Measurements from ENCODE around the gene ERFL. TPM values are rescaled to one million over a fixed set of nuclear protein-coding genes. Genes with fewer than 3 reads are reported as not detected.
A peak's percentile ranks its signal among the peaks of the same experiment; 100 is the strongest.

ERFL gene
- total RNA-seq, 2 experiments from 2014 or later = 7.7 to 8.9 TPM

DNA sequence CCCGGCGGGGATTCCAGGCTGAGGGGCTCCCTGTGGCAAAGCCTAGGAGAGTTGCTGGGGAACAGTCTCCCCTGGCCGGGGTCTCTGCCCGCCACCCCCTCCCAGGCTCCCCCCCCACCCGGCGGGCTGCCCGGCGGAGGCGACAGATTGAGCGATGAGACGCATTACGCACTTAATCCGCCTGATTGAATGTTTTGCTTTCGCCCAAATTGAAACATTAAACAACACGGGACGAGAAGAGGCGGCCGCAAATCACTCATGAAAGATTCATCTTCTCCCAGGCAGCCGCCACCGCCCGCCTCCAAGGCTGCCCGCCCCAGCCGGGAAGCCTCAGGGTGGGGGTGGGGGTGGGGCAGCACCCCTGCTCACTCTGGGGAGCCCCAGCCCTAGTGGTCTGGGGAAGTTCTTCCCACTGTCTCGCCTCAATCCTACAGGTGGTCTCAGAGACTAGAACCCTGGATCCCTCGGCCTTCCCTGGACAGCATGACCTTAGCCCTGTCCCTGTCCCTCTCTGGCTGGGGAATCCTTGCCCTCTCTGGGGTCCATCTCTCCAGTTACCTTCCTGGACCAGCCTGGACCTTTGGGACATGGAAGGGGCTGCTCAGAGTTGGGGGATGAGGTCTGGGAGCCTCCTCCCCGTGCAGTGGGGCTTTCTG, 7.6 kb upstream of the ERFL start:
- no peak overlapping the region for H3K27ac ChIP-seq (ENCODE audit: low read depth in 1 of 2, low read length in 2 of 2)
- Mint-ChIP-seq H3K4me3 (no peak overlapping the region), H3K36me3 (ENCODE audit: low read depth) (no peaks in the 10 kb centered on the region), H3K27ac (peak overlapping the region; percentile 73), H3K9me3 (no peaks in the 10 kb centered on the region), H3K4me1 (ENCODE audit: low read depth) (peaks cover 51% of the 10 kb centered on the region), H3K27me3 (no peaks in the 10 kb centered on the region)
- CTCF ChIA-PET = interaction anchor here (0.5 to 1.8 kb wide), 3 partner anchors 63 to 100 kb away, joined by 3 to 5 read pairs (median 4); partner anchors contain the start of gene RPS19
- POLR2A ChIA-PET = no interaction called here
- H3K9me3 ChIP-seq (ENCODE audit: control insufficient read depth in 1 of 2, insufficient read depth in 1 of 2, low read length in 2 of 2) = no peaks in the 10 kb centered on the region
- DNase-seq = peak in 2 of 14 experiments; percentile 50 to 54
- intact Hi-C loops (cut with DNase I, micrococcal nuclease) = loop anchor here in 1 of 2 experiments (1.0 kb wide), 2 partner anchors 63 to 77 kb away; no protein-coding TSS in a partner anchor
- no peaks in the 10 kb centered on the region for H3K27me3 ChIP-seq (ENCODE audit: control insufficient read depth in 1 of 2, insufficient read depth in 2 of 2, low read length in 2 of 2)
- no peaks in the 10 kb centered on the region for H3K36me3 ChIP-seq (ENCODE audit: insufficient read depth, low read length)
- H3K4me1 ChIP-seq (ENCODE audit: insufficient read depth, low read length) = peaks cover 47% of the 10 kb centered on the region
- H3K4me3 ChIP-seq (ENCODE audit: low read length) = no peak overlapping the region
- TF ChIP-seq, protein P1, sequence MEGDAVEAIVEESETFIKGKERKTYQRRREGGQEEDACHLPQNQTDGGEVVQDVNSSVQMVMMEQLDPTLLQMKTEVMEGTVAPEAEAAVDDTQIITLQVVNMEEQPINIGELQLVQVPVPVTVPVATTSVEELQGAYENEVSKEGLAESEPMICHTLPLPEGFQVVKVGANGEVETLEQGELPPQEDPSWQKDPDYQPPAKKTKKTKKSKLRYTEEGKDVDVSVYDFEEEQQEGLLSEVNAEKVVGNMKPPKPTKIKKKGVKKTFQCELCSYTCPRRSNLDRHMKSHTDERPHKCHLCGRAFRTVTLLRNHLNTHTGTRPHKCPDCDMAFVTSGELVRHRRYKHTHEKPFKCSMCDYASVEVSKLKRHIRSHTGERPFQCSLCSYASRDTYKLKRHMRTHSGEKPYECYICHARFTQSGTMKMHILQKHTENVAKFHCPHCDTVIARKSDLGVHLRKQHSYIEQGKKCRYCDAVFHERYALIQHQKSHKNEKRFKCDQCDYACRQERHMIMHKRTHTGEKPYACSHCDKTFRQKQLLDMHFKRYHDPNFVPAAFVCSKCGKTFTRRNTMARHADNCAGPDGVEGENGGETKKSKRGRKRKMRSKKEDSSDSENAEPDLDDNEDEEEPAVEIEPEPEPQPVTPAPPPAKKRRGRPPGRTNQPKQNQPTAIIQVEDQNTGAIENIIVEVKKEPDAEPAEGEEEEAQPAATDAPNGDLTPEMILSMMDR (IDR thresholded peaks at IDR 0.05) = no peak
- no peak for ATAC-seq (ENCODE audit: poor library complexity)

DNA sequence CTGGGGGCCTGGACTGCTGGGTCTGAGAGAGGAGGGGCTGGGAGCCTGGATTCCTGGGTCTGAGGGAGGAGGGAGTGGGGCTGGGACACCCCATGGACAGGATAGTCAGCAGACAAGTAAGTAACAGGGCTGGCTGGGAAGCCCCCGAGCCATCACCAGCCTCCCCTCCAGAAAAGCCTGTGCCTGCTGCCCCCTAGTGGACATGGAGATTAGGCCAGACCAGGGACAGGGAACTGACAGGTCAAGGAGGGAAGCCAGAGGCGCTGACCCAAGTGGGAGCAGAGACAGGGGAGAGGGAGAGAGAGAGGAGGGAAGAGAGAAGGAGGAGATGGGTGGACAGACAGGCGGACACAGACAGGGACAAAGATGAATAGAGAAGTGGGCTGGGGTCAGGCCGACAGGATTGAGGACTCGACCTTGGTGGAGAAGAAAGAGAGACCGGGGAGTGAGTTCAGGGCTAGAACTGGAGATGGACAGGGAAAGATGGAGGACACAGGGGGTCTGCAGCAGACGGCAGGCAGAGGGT, 6.7 kb upstream of the ERFL start:
- intact Hi-C loops (cut with DNase I, micrococcal nuclease) = loop anchor here (1.0 to 5.0 kb wide), 3 partner anchors 62 to 76 kb away; no protein-coding TSS in a partner anchor
- POLR2A ChIA-PET = interaction anchor here (1.2 to 1.3 kb wide), 2 partner anchors 60 to 62 kb away, joined by 3 to 5 read pairs; no protein-coding TSS in a partner anchor

DNA sequence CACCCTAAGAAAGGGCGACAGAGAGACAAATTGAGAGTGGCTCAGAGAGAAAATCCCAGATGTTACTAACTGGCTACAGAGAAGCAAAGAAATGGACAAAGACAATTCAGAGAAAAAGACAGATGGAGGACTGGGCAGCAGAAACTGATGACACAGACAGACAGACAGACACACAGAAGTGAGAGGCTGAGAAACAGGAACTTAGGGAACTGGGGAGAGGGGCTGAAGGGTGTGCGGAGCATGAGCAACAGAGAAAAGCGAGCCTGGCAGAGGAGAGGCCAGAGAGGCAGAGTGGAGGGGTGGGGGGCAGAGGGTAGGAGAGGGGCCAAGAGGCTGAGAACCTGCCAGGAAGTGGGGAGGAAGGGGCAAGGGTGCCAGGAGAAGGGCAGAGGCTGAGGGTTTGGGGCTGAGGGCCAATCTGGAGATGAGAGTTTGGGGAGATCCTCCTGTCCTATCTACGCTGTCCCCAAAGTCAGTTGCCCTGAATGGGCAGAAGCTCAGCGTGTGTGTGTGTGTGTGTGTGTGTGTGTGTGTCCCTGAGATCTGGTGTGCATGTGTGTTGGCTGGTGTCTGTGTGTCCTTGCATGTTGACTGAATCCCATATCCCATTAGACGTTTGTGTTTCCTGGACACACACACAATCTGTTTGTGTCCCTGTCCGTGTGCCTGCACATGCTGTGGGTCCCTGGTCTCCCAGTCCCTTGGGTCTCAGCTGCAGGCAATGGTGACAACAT, 5.6 kb upstream of the ERFL start:
- peak overlapping the region; percentile 73 for H3K27ac Mint-ChIP-seq
- no peak for ATAC-seq (ENCODE audit: poor library complexity)
- peaks cover 54% of the 10 kb centered on the region for H3K4me1 ChIP-seq (ENCODE audit: insufficient read depth, low read length)
- no peaks in the 10 kb centered on the region for H3K36me3 ChIP-seq (ENCODE audit: insufficient read depth, low read length)
- no peaks in the 10 kb centered on the region for H3K9me3 Mint-ChIP-seq
- H3K4me3 ChIP-seq (ENCODE audit: low read length) = no peak overlapping the region
- ChIA-PET CTCF (interaction anchor here (0.6 to 1.3 kb wide), 2 partner anchors 12 to 438 kb away, joined by 3 to 5 read pairs; no protein-coding TSS in a partner anchor), POLR2A (interaction anchor here (1.2 to 1.3 kb wide), 2 partner anchors 59 to 61 kb away, joined by 3 to 5 read pairs; no protein-coding TSS in a partner anchor)
- DNase-seq = no peak
- H3K27me3 Mint-ChIP-seq = no peaks in the 10 kb centered on the region
- H3K27ac ChIP-seq (ENCODE audit: low read depth in 1 of 2, low read length in 2 of 2) = no peak overlapping the region
- H3K9me3 ChIP-seq (ENCODE audit: control insufficient read depth in 1 of 2, insufficient read depth in 1 of 2, low read length in 2 of 2) = no peaks in the 10 kb centered on the region
- intact Hi-C loops (cut with DNase I, micrococcal nuclease) = loop anchor here (2.0 to 5.0 kb wide), 2 partner anchors 45 to 62 kb away; no protein-coding TSS in a partner anchor
- H3K4me1 Mint-ChIP-seq (ENCODE audit: low read depth) = peaks cover 67% of the 10 kb centered on the region
- peak overlapping the region; percentile 47 for H3K4me3 Mint-ChIP-seq
- peaks cover 4% of the 10 kb centered on the region for H3K36me3 Mint-ChIP-seq (ENCODE audit: low read depth)
- TF ChIP-seq, protein P1 (IDR thresholded peaks at IDR 0.05) = no peak
- no peaks in the 10 kb centered on the region for H3K27me3 ChIP-seq (ENCODE audit: control insufficient read depth in 1 of 2, insufficient read depth in 2 of 2, low read length in 2 of 2)

More for the DNA sequence above, 6.7 kb upstream of the ERFL start:
- no peaks in the 10 kb centered on the region for H3K27me3 ChIP-seq (ENCODE audit: control insufficient read depth in 1 of 2, insufficient read depth in 2 of 2, low read length in 2 of 2)
- no peak overlapping the region for H3K27ac ChIP-seq (ENCODE audit: low read depth in 1 of 2, low read length in 2 of 2)
- peak overlapping the region; percentile 40 for H3K4me3 Mint-ChIP-seq
- no peaks in the 10 kb centered on the region for H3K9me3 Mint-ChIP-seq
- no peaks in the 10 kb centered on the region for H3K36me3 ChIP-seq (ENCODE audit: insufficient read depth, low read length)
- H3K9me3 ChIP-seq (ENCODE audit: control insufficient read depth in 1 of 2, insufficient read depth in 1 of 2, low read length in 2 of 2) = no peaks in the 10 kb centered on the region
- no peaks in the 10 kb centered on the region for H3K27me3 Mint-ChIP-seq
- TF ChIP-seq, protein P1 (IDR thresholded peaks at IDR 0.05) = peak; percentile 96
- ATAC-seq (ENCODE audit: poor library complexity) (peak; percentile 63), DNase-seq (peak; percentile 65 to 88 (median 74))
- peaks cover 56% of the 10 kb centered on the region for H3K4me1 Mint-ChIP-seq (ENCODE audit: low read depth)
- H3K36me3 Mint-ChIP-seq (ENCODE audit: low read depth) = no peaks in the 10 kb centered on the region
- CTCF ChIA-PET = interaction anchor here (1.3 kb wide), 1 partner anchor 11 kb away, joined by 5 read pairs; no protein-coding TSS in a partner anchor
- peaks cover 49% of the 10 kb centered on the region for H3K4me1 ChIP-seq (ENCODE audit: insufficient read depth, low read length)
- no peak overlapping the region for H3K4me3 ChIP-seq (ENCODE audit: low read length)
- H3K27ac Mint-ChIP-seq = peak overlapping the region; percentile 73

Data from CD4-positive, alpha-beta T cell (primary cell).